ENCODE measurements around the gene EEA1.
"Not testable (repeated sequence)": the region's sequence is repeated elsewhere in the genome, so short reads cannot be mapped to it uniquely, and the experiment has no call there.

EEA1 gene

GRCh38 chr12:92928962-92929915, at the start of gene EEA1:
EEA1 (minus strand) TSS chr12:92929295; CDS start chr12:92929066, 229 bp downstream.
- peak; percentile 97 for DNase-seq (ENCODE audit: low read depth)

GRCh38 chr12:92978607-92979006, 49.5 kb upstream of the EEA1 start:
- no peak for DNase-seq (ENCODE audit: low read depth)

GRCh38 chr12:92977326-92977725, 48.2 kb upstream of the EEA1 start:
- DNase-seq (ENCODE audit: low read depth): no peak

GRCh38 chr12:92974759-92975158, 45.7 kb upstream of the EEA1 start:
- DNase-seq (ENCODE audit: low read depth): no peak

- peak; percentile 88 for DNase-seq (ENCODE audit: low read depth)
These were observed 44.5 kb upstream of the EEA1 start for GRCh38 chr12:92973614-92974013.

- peak; percentile 84 for DNase-seq (ENCODE audit: low read depth)
These were observed 42.9 kb upstream of the EEA1 start for GRCh38 chr12:92971859-92972524.

- DNase-seq (ENCODE audit: low read depth): no peak
These were observed 39.2 kb upstream of the EEA1 start for GRCh38 chr12:92968176-92968813.

GRCh38 chr12:92964378-92964777, 35.3 kb upstream of the EEA1 start:
- DNase-seq (ENCODE audit: low read depth): not testable (repeated sequence)

- DNase-seq (ENCODE audit: low read depth): no peak
These were observed 32.9 kb upstream of the EEA1 start for GRCh38 chr12:92961949-92962348.

GRCh38 chr12:92955997-92956663, 27.0 kb upstream of the EEA1 start:
- DNase-seq (ENCODE audit: low read depth): peak; percentile 79

- no peak for DNase-seq (ENCODE audit: low read depth)
These were observed 24.7 kb upstream of the EEA1 start for GRCh38 chr12:92953747-92954146.

- DNase-seq (ENCODE audit: low read depth): no peak
These were observed 23.3 kb upstream of the EEA1 start for GRCh38 chr12:92952394-92952793.

- DNase-seq (ENCODE audit: low read depth): no peak
These were observed 21.9 kb upstream of the EEA1 start for GRCh38 chr12:92951006-92951405.

- DNase-seq (ENCODE audit: low read depth): no peak
These were observed 20.9 kb upstream of the EEA1 start for GRCh38 chr12:92950011-92950410.

- DNase-seq (ENCODE audit: low read depth): no peak
These were observed 20.4 kb upstream of the EEA1 start for GRCh38 chr12:92949466-92949865.

GRCh38 chr12:92947589-92948215, 18.6 kb upstream of the EEA1 start:
- DNase-seq (ENCODE audit: low read depth): no peak

GRCh38 chr12:92945659-92946220, 16.6 kb upstream of the EEA1 start:
- no peak for DNase-seq (ENCODE audit: low read depth)

GRCh38 chr12:92943482-92944250, 14.6 kb upstream of the EEA1 start:
- DNase-seq (ENCODE audit: low read depth): no peak

- peak; percentile 38 for DNase-seq (ENCODE audit: low read depth)
These were observed 13.8 kb upstream of the EEA1 start for GRCh38 chr12:92942905-92943304.

GRCh38 chr12:92939116-92939515, 10.0 kb upstream of the EEA1 start:
- DNase-seq (ENCODE audit: low read depth): no peak

GRCh38 chr12:92938638-92939037, 9.5 kb upstream of the EEA1 start:
- no peak for DNase-seq (ENCODE audit: low read depth)
